ENCODE data around the gene CRY2. TPM values are rescaled to one million over a fixed set of nuclear protein-coding genes. Genes with fewer than 3 reads are reported as not detected.

The CRY2 gene
- total and polyA plus RNA-seq, 2 of the 13 experiments (the other 11 are each of a cell fraction or from before 2014, with no cell fraction given) = 10.1 to 12.2 TPM

- TF ChIP-seq, protein P1, sequence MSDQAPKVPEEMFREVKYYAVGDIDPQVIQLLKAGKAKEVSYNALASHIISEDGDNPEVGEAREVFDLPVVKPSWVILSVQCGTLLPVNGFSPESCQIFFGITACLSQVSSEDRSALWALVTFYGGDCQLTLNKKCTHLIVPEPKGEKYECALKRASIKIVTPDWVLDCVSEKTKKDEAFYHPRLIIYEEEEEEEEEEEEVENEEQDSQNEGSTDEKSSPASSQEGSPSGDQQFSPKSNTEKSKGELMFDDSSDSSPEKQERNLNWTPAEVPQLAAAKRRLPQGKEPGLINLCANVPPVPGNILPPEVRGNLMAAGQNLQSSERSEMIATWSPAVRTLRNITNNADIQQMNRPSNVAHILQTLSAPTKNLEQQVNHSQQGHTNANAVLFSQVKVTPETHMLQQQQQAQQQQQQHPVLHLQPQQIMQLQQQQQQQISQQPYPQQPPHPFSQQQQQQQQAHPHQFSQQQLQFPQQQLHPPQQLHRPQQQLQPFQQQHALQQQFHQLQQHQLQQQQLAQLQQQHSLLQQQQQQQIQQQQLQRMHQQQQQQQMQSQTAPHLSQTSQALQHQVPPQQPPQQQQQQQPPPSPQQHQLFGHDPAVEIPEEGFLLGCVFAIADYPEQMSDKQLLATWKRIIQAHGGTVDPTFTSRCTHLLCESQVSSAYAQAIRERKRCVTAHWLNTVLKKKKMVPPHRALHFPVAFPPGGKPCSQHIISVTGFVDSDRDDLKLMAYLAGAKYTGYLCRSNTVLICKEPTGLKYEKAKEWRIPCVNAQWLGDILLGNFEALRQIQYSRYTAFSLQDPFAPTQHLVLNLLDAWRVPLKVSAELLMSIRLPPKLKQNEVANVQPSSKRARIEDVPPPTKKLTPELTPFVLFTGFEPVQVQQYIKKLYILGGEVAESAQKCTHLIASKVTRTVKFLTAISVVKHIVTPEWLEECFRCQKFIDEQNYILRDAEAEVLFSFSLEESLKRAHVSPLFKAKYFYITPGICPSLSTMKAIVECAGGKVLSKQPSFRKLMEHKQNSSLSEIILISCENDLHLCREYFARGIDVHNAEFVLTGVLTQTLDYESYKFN (CRISPR knock-in tag; conservative IDR thresholded peaks at IDR 0.05) = peak; percentile 52
- no peak for TF ChIP-seq BCL6 (CRISPR knock-in tag; IDR thresholded peaks at IDR 0.05)
- TF ChIP-seq, protein P2, sequence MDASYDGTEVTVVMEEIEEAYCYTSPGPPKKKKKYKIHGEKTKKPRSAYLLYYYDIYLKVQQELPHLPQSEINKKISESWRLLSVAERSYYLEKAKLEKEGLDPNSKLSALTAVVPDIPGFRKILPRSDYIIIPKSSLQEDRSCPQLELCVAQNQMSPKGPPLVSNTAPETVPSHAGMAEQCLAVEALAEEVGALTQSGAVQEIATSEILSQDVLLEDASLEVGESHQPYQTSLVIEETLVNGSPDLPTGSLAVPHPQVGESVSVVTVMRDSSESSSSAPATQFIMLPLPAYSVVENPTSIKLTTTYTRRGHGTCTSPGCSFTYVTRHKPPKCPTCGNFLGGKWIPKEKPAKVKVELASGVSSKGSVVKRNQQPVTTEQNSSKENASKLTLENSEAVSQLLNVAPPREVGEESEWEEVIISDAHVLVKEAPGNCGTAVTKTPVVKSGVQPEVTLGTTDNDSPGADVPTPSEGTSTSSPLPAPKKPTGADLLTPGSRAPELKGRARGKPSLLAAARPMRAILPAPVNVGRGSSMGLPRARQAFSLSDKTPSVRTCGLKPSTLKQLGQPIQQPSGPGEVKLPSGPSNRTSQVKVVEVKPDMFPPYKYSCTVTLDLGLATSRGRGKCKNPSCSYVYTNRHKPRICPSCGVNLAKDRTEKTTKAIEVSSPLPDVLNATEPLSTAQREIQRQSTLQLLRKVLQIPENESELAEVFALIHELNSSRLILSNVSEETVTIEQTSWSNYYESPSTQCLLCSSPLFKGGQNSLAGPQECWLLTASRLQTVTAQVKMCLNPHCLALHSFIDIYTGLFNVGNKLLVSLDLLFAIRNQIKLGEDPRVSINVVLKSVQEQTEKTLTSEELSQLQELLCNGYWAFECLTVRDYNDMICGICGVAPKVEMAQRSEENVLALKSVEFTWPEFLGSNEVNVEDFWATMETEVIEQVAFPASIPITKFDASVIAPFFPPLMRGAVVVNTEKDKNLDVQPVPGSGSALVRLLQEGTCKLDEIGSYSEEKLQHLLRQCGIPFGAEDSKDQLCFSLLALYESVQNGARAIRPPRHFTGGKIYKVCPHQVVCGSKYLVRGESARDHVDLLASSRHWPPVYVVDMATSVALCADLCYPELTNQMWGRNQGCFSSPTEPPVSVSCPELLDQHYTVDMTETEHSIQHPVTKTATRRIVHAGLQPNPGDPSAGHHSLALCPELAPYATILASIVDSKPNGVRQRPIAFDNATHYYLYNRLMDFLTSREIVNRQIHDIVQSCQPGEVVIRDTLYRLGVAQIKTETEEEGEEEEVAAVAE (CRISPR knock-in tag; IDR thresholded peaks at IDR 0.05; ENCODE audit: borderline replicate concordance) = peak; percentile 39; the same call in 1 of the 2 replicates
- 0 out of 2 replicates have a peak, but pooled peaks have one; percentile 51 for TF ChIP-seq PPARG (CRISPR knock-in tag; conservative IDR thresholded peaks at IDR 0.05)
- no peak for TF ChIP-seq ZIK1 (CRISPR knock-in tag; IDR thresholded peaks at IDR 0.05; ENCODE audit: borderline replicate concordance, low read depth)
- TF ChIP-seq NFAT5 (CRISPR knock-in tag; IDR thresholded peaks at IDR 0.05) = no peak
- TF ChIP-seq NFKBIZ (CRISPR knock-in tag; IDR thresholded peaks at IDR 0.05) = no peak
- no peak; the same call in 1 of the 2 replicates for TF ChIP-seq YEATS4 (CRISPR knock-in tag; IDR thresholded peaks at IDR 0.05; ENCODE audit: borderline replicate concordance)
- TF ChIP-seq TBX3 (IDR thresholded peaks at IDR 0.05; ENCODE audit: borderline replicate concordance) = no peak
- no peak for TF ChIP-seq ZNF740 (CRISPR knock-in tag; IDR thresholded peaks at IDR 0.05)
- no peak for TF ChIP-seq TGIF2 (CRISPR knock-in tag; IDR thresholded peaks at IDR 0.05)
- TF ChIP-seq TOPORS (CRISPR knock-in tag; IDR thresholded peaks at IDR 0.05) = no peak
These were observed 70.5 kb downstream of the CRY2 start, which contains the start of gene PEX16 (continued) for GRCh38 chr11:45917623-45918330.

Measured in HepG2 (cell line).